ENCODE measurements around the gene FBXO7.
"Not testable (repeated sequence)": the region's sequence is repeated elsewhere in the genome, so short reads cannot be mapped to it uniquely, and the experiment has no call there.

The FBXO7 gene
- 127 to 266 (median 159) reads per million in 3 experiments for total RNA-seq

GRCh38 chr22:32474635-32475467 lies at the start of gene FBXO7:
Gene FBXO7, plus strand, starts transcription at chr22:32474811. Its CDS starts 192 bp downstream, at chr22:32475003.
- peak; percentile 85 for DNase-seq

- DNase-seq: no peak
Measured at GRCh38 chr22:32426881-32427280, 47.7 kb upstream of the FBXO7 start.

GRCh38 chr22:32430352-32430751 lies 44.3 kb upstream of the FBXO7 start:
- DNase-seq: no peak

- no peak for DNase-seq
Measured at GRCh38 chr22:32444068-32444467, 30.5 kb upstream of the FBXO7 start.

GRCh38 chr22:32446321-32446720 lies 28.3 kb upstream of the FBXO7 start:
- no peak for DNase-seq

- DNase-seq: no peak
Measured at GRCh38 chr22:32448980-32449379, 25.6 kb upstream of the FBXO7 start.

GRCh38 chr22:32457031-32457430 lies 17.6 kb upstream of the FBXO7 start:
- no peak for DNase-seq

- no peak for DNase-seq
Measured at GRCh38 chr22:32462452-32462851, 12.2 kb upstream of the FBXO7 start.

- no peak for DNase-seq
Measured at GRCh38 chr22:32465661-32466060, 8.9 kb upstream of the FBXO7 start.

GRCh38 chr22:32466496-32466895 lies 8.1 kb upstream of the FBXO7 start:
- DNase-seq: no peak

GRCh38 chr22:32469799-32470212 lies 4.8 kb upstream of the FBXO7 start:
- no peak for DNase-seq

- DNase-seq: peak; percentile 63
Measured at GRCh38 chr22:32473388-32473952, 1.1 kb upstream of the FBXO7 start.

- DNase-seq: no peak
Measured at GRCh38 chr22:32475468-32476010, 928 bp downstream of the FBXO7 start.

- peak; percentile 8 for DNase-seq
Measured at GRCh38 chr22:32476281-32477195, 1.9 kb downstream of the FBXO7 start.

- DNase-seq: no peak
Measured at GRCh38 chr22:32477596-32477995, 3.0 kb downstream of the FBXO7 start.

- DNase-seq: not testable (repeated sequence)
Measured at GRCh38 chr22:32478552-32478951, 3.9 kb downstream of the FBXO7 start.

GRCh38 chr22:32478994-32479393 lies 4.4 kb downstream of the FBXO7 start:
- DNase-seq: no peak

GRCh38 chr22:32480238-32480637 lies 5.6 kb downstream of the FBXO7 start:
- DNase-seq: no peak

- DNase-seq: no peak
Measured at GRCh38 chr22:32482708-32483107, 8.1 kb downstream of the FBXO7 start.

GRCh38 chr22:32486656-32487390 lies 12.2 kb downstream of the FBXO7 start:
- no peak for DNase-seq

GRCh38 chr22:32487461-32487860 lies 12.8 kb downstream of the FBXO7 start:
- DNase-seq: no peak

GRCh38 chr22:32489377-32489776 lies 14.8 kb downstream of the FBXO7 start:
- DNase-seq: no peak

All from central memory CD4-positive, alpha-beta T cell (primary cell).